Measurements from ENCODE around the gene CORO2B.
"Not testable (repeated sequence)": the region's sequence is repeated elsewhere in the genome, so short reads cannot be mapped to it uniquely, and the experiment has no call there.

CORO2B gene

GRCh38 chr15:68743256-68743655, 164.5 kb downstream of the CORO2B start:
- DNase-seq, result no peak

DNA sequence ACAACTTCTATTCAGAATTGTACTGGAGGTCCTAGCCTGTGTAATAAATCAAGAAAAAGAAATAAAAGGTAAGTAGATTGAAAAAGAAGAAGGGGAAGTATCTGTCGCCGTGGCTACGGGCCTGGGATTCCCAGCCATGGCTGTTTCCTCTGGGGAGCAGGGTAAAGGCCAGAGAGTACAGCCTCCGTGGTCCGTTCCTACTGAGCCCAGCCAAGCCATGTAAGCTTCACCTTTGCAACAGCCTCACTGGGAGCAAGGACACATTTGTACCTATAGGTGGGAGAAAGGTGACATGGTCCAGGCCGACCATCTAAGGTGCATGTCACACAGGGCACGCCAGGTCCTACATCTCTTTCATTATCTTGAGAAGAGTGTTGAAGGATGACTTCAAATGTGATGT, 170.6 kb downstream of the CORO2B start:
- no peak for DNase-seq

DNA sequence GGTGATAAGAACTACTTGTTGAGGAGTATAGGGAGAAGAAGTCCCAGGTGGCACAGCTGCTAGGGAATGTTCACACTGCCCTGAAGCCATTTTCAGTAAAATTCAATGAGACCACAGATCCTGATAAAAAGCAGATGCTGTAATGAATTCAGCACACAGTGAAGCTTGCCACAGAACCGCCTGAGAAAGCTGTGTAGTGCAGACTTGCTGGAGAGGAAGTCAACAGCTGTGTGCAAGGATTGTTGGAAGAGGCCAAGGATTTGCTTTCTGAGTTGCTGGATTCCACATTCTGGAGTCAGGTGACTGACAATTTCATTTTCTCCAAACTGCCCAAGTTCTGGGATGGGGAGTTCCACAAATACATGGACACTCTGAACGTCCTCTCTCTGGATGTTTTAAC, 171.0 kb downstream of the CORO2B start:
- DNase-seq, result no peak

DNA sequence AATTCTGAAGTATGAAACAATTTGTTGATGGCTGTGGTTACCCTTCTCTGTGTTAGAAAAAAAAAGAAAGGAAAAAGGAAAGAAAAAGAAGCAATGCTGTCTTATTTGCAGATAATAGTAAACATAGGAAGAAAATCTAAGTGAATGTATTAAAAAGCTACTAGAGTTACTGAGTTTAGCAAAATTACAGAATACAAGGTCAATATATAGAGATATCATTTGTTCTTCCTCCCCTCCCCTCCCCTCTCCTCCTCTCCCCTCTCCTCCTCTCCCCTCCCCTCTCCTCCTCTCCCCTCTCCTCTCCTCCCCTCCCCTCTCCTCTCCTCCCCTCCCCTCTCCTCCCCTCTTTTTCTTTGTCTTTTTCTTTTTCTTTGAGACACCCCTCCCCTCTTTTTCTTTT, 172.8 kb downstream of the CORO2B start:
- no peak for DNase-seq

- no peak for DNase-seq
Observed at GRCh38 chr15:68755731-68756130, 176.9 kb downstream of the CORO2B start.

DNA sequence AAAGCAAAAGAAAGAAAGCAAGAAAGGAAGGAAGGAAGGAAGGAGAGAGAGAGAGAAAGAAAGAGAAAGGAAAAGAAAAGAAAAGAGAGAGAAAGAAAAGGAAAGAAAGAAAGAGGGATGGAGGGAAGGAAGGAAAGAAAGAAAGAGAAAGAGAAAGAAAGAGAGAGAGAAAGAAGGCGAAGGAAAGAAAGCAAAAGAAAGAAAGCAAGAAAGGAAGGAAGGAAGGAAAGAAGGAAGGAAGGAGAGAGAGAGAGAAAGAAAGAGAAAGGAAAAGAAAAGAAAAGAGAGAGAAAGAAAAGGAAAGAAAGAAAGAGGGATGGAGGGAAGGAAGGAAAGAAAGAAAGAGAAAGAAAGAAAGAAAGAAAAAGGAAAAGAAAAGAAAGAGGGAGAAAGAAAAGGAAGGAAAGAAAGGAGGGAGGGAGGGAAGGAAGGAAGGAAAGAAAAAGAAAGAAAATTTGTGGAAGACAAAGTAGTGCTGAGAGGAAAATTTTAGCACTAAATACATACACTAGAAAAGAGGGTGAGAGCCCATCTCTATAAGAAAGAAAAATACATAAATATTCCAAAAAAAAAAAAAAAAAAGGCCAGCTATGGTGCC, 181.3 kb downstream of the CORO2B start:
- DNase-seq, result not testable (repeated sequence)

- no peak for DNase-seq
Observed at GRCh38 chr15:68763063-68763462, 184.3 kb downstream of the CORO2B start.

- DNase-seq, result no peak
Observed at GRCh38 chr15:68764090-68764489, 185.3 kb downstream of the CORO2B start.

GRCh38 chr15:68765602-68766368, 187.0 kb downstream of the CORO2B start:
- no peak for DNase-seq

DNA sequence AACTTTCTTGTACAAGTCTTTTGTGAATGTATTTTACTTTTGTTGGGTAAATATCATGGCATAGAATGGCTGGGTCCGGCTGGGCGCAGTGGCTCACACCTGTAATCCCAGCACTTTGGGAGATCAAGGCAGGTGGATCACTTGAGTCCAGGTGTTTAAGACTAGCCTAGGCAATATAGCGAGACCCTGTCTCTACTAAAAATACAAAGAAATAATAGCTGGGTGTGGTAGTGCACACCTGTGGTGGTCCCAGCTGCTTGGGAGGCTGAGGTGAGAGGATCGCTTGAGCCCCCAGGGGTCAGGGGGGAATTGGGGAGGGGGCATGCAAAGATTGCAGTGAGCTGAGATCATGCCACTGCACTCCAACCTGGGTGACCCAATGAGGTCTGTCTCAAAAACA, 189.0 kb downstream of the CORO2B start:
- no peak for DNase-seq

GRCh38 chr15:68768321-68768720, 189.5 kb downstream of the CORO2B start:
- no peak for DNase-seq

- DNase-seq, result no peak
Observed at GRCh38 chr15:68769702-68770101, 190.9 kb downstream of the CORO2B start.

- no peak for DNase-seq
Observed at GRCh38 chr15:68770216-68770615, 191.4 kb downstream of the CORO2B start.

GRCh38 chr15:68773036-68773435, 194.2 kb downstream of the CORO2B start:
- no peak for DNase-seq

GRCh38 chr15:68774120-68774519, 195.3 kb downstream of the CORO2B start:
- no peak for DNase-seq

DNA sequence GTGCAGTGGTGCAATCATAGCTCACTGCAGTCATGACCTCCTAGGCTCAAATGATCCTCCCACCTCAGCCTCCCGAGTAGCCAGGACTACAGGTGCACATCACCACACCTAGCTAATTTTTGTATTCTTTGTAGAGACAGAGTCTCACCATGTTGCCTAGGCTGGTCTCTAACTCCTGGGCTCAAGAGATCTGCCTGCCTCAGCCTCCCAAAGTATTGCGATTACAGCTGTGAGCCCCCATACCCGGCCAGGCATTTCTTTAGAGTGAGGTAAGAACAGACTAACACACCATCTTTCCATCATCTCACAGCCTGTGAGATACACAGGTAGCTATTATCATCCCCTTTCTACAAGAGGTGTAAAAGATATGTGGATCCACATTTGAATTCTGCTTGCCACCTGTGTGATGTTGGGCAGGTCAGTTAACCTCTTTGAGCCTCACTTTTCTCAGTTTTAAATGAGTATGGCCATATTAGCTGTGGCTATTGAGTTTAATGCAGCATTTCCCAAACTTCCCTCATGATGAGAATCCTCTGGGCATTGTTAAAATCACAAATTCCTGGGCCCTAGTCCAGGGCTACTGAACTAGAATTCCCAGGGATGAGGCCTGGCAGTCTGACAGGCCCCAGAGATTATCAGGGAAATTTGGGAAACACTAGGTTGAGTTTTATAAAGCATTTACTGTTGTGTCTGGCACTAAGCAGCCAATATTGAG, 195.9 kb downstream of the CORO2B start:
- no peak for DNase-seq

GRCh38 chr15:68775236-68775577, 196.4 kb downstream of the CORO2B start:
- DNase-seq, result no peak

DNA sequence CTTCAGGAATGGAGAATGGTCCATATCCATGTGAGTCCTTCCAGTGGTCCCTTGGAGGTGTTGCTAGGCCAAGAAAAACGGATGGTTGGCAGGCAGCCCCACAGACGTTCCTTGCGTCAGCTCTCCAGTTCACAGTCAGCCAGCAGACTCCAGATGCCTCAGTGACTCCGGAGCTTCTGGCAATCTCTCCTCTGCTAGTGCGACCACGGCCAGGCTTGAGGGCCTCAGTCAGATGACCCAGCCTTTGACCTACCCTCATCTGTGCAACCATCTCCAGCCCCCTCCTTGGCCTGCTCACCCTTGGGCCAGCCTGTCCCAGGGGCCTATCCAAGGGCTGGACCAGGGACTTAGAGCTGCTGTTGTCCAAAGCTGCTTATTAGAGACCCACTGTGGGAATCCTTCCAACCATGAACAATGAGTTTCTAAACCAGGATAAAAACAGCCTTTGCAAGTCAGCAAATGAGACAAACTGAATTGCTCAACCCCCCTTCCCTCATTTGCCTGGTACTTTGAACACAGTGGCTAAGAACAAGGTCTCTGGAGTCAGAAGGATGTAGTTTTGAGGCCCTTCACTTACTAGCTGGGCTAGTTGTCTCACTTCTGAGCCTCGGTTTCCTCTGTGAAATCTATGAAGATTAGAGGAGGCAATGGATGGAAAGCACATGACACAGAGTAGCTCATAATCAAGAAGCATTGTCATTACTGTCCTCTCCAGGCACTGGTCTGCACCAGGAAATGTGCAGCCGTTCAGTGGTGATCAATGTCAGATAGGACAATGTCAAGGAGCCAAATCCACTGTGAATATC, 197.1 kb downstream of the CORO2B start:
- peak; percentile 86 for DNase-seq

DNA sequence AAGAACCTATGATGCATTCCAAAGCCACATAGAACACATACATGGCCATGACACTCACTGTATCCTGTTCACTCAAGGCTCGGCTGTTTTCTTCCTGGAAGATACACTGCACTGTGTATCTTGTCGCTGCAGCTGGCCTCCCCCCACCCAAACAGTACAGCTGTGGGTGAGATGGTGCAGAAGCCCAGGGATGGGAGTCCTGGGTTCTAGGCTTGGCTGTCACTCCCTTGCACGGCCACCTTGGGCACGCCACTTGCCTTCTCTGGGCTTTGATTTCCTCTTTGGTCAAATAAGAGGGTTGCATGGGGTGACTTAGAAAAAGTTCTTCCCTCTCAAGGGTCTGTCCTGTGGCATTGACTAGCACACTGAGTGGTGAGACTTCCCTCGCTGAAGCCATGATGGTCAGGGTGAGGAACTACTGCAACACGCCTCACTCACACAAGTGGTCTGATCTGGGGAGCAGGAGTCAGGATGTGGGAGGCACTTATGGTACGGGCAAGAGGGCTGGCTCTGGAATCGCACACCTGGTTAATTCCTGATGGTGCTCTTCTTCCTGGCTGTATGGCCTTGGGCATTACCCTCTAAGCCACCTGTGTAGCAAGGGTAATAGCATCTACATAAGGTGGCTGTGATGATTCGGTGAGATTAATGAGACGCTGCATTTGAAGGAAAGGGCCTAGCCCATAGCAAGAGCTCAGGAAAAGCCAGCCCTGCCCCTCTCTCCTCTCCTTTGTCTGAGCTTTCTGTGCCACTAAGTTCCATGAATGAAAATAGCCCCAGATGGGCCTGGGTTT, 197.9 kb downstream of the CORO2B start:
- no peak for DNase-seq
